Right renal cortex interstitium (tissue), 3 donors: ENCODE data around the gene SMARCA5. TPM values are rescaled to one million over a fixed set of nuclear protein-coding genes. Genes with fewer than 3 reads are reported as not detected.
A peak's percentile ranks its signal among the peaks of the same experiment; 100 is the strongest.
"Not testable (repeated sequence)": the region's sequence is repeated elsewhere in the genome, so short reads cannot be mapped to it uniquely, and the experiment has no call there.

Experiments
- DNase-seq, 3 donors: peaks; one replicate each; pipeline ENCODE4 v3.0.0-alpha.2; 2013; ENCODE audit warnings: low read depth in 3 of 3, low spot score in 2 of 3
- polyA plus RNA-seq, 3 donors: library from polyadenylated mRNA; unstranded; fragments of 120-200 nt; gene quantifications; one replicate each; pipeline ENCODE4 v1.2.1, GENCODE V29; 2013; ENCODE audit not compliant: insufficient read length in 3 of 3

SMARCA5 gene
- 100 to 1,000 TPM; 134 to 143 (median 140) TPM for polyA plus RNA-seq

GRCh38 chr4:143513314-143514168, at the start of gene SMARCA5:
SMARCA5 (plus strand) TSS chr4:143513702; CDS start chr4:143513925, 223 bp downstream.
- DNase-seq, result peak; percentile 97 to 99 (median 97)

- no peak for DNase-seq
These were observed 40.0 kb upstream of the SMARCA5 start for GRCh38 chr4:143473334-143474126.

GRCh38 chr4:143477487-143477886, 36.0 kb upstream of the SMARCA5 start:
- no peak for DNase-seq

- DNase-seq, result no peak
These were observed 32.1 kb upstream of the SMARCA5 start for GRCh38 chr4:143481361-143481760.

GRCh38 chr4:143482840-143483239, 30.7 kb upstream of the SMARCA5 start:
- peak; percentile 12 to 15 (median 15) for DNase-seq

- no peak for DNase-seq
These were observed 27.2 kb upstream of the SMARCA5 start for GRCh38 chr4:143486314-143486713.

GRCh38 chr4:143488687-143489086, 24.8 kb upstream of the SMARCA5 start:
- DNase-seq, result no peak

GRCh38 chr4:143489106-143489505, 24.4 kb upstream of the SMARCA5 start:
- DNase-seq, result no peak

- no peak for DNase-seq
These were observed 15.5 kb upstream of the SMARCA5 start for GRCh38 chr4:143498021-143498420.

GRCh38 chr4:143502231-143502630, 11.3 kb upstream of the SMARCA5 start:
- no peak for DNase-seq

GRCh38 chr4:143506031-143506430, 7.5 kb upstream of the SMARCA5 start:
- DNase-seq, result no peak

GRCh38 chr4:143511906-143512305, 1.6 kb upstream of the SMARCA5 start:
- no peak for DNase-seq

- DNase-seq, result no peak
These were observed 556 bp upstream of the SMARCA5 start for GRCh38 chr4:143512978-143513313.

GRCh38 chr4:143514169-143514495, 630 bp downstream of the SMARCA5 start:
- peak in 2 of 3 donors; percentile 45 to 51 for DNase-seq

- DNase-seq, result peak; percentile 29 to 49 (median 44)
These were observed 995 bp downstream of the SMARCA5 start for GRCh38 chr4:143514497-143514896.

- DNase-seq, result no peak
These were observed 1.4 kb downstream of the SMARCA5 start for GRCh38 chr4:143514901-143515300.

- no peak for DNase-seq
These were observed 2.4 kb downstream of the SMARCA5 start for GRCh38 chr4:143515905-143516304.

GRCh38 chr4:143517764-143518163, 4.3 kb downstream of the SMARCA5 start:
- DNase-seq, result no peak

- no peak for DNase-seq
These were observed 10.7 kb downstream of the SMARCA5 start for GRCh38 chr4:143524211-143524610.

GRCh38 chr4:143528046-143528445, 14.5 kb downstream of the SMARCA5 start:
- not testable (repeated sequence) for DNase-seq

- no peak for DNase-seq
These were observed 17.9 kb downstream of the SMARCA5 start for GRCh38 chr4:143531380-143531779.
